ENCODE data around the gene STN1.
A peak's percentile ranks its signal among the peaks of the same experiment; 100 is the strongest.

Gene STN1

DNA sequence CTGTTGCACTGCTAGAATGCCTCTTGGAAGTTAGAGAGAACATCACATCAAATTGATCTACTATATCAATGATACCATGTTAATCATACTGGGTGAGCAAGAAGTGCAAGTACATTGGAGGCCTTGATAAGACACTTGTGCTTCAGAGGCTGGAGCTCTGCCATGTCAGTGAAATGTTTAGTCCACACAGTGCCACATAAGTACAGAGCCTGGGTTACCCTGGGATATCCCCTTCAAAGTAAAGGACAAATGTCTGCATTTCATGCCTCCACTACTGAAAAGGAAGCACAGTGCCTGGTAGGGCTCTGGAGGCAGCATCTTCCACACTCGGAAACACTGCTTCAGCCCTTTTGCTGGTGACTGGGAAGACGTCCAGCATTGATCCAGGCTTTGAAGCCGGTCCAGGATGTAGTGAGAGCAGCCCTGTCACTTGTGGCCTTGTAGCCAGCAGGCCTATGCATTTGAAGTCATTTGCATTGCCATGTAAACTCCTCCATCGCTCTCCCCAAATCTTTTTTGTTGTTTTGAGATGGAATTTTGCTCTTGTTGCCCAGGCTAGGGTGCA, 15.7 kb upstream of the STN1 start:
- Mint-ChIP-seq H3K4me1 (no peaks in the 10 kb centered on the region), H3K4me3 (no peak overlapping the region), H3K27ac (no peak overlapping the region), H3K36me3 (no peaks in the 10 kb centered on the region), H3K9me3 (no peaks in the 10 kb centered on the region)
- no peak for ATAC-seq
- DNase-seq (ENCODE audit: low spot score in 2 of 2), result no peak

DNA sequence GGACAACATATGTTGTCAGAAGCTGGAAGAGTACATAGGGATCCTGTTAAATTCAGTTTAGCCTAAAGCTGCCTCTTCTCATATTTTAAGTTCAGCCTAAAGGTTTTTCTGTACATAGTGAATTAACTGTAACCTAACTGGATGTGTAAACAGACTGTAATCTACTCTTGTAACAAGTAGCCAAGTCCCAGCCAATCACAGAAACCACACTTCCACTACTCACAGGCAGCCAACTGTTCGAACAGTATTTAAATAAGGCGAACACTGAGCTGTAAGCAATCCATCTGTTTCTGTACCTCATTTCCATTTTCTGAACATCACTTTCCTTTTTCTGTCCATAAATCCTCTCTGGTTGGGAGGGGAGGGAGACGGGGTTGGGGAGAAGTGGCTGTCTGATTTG, 15.0 kb upstream of the STN1 start:
- no peak overlapping the region for H3K27ac Mint-ChIP-seq
- no peaks in the 10 kb centered on the region for H3K4me1 Mint-ChIP-seq
- H3K36me3 Mint-ChIP-seq, result no peaks in the 10 kb centered on the region
- DNase-seq (ENCODE audit: low spot score in 2 of 2) (no peak), ATAC-seq (no peak)
- H3K9me3 Mint-ChIP-seq, result no peaks in the 10 kb centered on the region
- no peak overlapping the region for H3K4me3 Mint-ChIP-seq

GRCh38 chr10:103932271-103932670, 14.3 kb upstream of the STN1 start:
- ATAC-seq (no peak), DNase-seq (ENCODE audit: low spot score in 2 of 2) (no peak)
- no peak overlapping the region for H3K27ac Mint-ChIP-seq
- H3K36me3 Mint-ChIP-seq, result no peaks in the 10 kb centered on the region
- no peak overlapping the region for H3K4me3 Mint-ChIP-seq
- H3K9me3 Mint-ChIP-seq, result no peaks in the 10 kb centered on the region
- no peaks in the 10 kb centered on the region for H3K4me1 Mint-ChIP-seq

DNA sequence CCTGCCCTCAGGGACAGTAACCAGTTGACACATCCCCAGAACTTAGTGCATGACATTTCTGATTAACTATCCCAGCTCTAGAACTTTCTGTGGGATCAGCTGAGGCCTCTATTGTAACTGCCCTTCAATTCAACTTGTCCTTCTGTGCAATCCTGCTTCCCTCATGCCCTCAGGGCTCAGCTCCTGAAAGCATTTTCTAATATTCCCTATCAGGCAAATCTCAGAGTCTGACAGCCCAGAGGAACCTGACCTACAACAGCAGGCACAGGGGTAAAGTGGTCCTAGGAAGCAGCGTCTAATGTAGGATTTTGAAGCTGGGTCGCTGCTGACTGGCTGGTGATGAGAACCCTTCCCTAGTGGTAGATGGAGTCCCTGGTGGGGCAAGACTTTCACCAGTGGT, 13.6 kb upstream of the STN1 start:
- Mint-ChIP-seq H3K4me3 (no peak overlapping the region), H3K27ac (no peak overlapping the region), H3K36me3 (no peaks in the 10 kb centered on the region), H3K4me1 (no peaks in the 10 kb centered on the region), H3K9me3 (no peaks in the 10 kb centered on the region)
- ATAC-seq (no peak), DNase-seq (ENCODE audit: low spot score in 2 of 2) (no peak)

- H3K9me3 Mint-ChIP-seq, result no peaks in the 10 kb centered on the region
- ATAC-seq, result no peak
These were observed 12.9 kb upstream of the STN1 start for GRCh38 chr10:103930881-103931280.

DNA sequence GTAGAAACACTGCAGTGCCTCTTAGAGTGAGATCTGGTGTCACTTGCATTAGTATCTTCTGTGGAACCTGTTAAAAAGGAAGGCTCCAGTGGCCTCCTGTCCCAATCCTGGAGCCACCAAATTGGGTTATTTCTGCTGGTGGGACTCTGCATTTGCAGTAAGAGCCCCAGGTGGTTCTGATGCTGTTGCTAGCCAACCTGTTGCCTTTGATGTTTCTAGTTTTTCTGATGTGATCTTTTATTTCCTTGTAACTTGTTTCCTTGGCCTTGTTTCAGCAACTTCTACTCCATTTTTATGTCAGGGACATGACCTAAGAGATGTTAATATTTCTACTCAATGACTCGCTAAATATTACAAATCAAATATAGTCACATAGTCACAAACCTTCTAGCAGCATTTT, 12.5 kb upstream of the STN1 start:
- no peaks in the 10 kb centered on the region for H3K4me1 Mint-ChIP-seq
- DNase-seq (ENCODE audit: low spot score in 2 of 2) (no peak), ATAC-seq (no peak)
- no peak overlapping the region for H3K4me3 Mint-ChIP-seq
- no peaks in the 10 kb centered on the region for H3K36me3 Mint-ChIP-seq
- H3K9me3 Mint-ChIP-seq, result no peaks in the 10 kb centered on the region
- H3K27ac Mint-ChIP-seq, result no peak overlapping the region

More at GRCh38 chr10:103930881-103931280, 12.9 kb upstream of the STN1 start:
- no peak overlapping the region for H3K4me3 Mint-ChIP-seq
- no peak for DNase-seq (ENCODE audit: low spot score in 2 of 2)
- H3K4me1 Mint-ChIP-seq, result no peaks in the 10 kb centered on the region
- no peaks in the 10 kb centered on the region for H3K36me3 Mint-ChIP-seq
- no peak overlapping the region for H3K27ac Mint-ChIP-seq

GRCh38 chr10:103929381-103929921, 11.5 kb upstream of the STN1 start:
- DNase-seq (ENCODE audit: low spot score in 2 of 2) (no peak), ATAC-seq (no peak)
- Mint-ChIP-seq H3K4me3 (no peak overlapping the region), H3K27ac (no peak overlapping the region), H3K9me3 (no peaks in the 10 kb centered on the region), H3K36me3 (no peaks in the 10 kb centered on the region), H3K4me1 (no peaks in the 10 kb centered on the region)

- Mint-ChIP-seq H3K4me1 (no peaks in the 10 kb centered on the region), H3K27ac (no peak overlapping the region), H3K4me3 (no peak overlapping the region), H3K9me3 (no peaks in the 10 kb centered on the region), H3K36me3 (no peaks in the 10 kb centered on the region)
- DNase-seq (ENCODE audit: low spot score in 2 of 2) (no peak), ATAC-seq (no peak)
These were observed 10.8 kb upstream of the STN1 start for GRCh38 chr10:103928784-103929183.

DNA sequence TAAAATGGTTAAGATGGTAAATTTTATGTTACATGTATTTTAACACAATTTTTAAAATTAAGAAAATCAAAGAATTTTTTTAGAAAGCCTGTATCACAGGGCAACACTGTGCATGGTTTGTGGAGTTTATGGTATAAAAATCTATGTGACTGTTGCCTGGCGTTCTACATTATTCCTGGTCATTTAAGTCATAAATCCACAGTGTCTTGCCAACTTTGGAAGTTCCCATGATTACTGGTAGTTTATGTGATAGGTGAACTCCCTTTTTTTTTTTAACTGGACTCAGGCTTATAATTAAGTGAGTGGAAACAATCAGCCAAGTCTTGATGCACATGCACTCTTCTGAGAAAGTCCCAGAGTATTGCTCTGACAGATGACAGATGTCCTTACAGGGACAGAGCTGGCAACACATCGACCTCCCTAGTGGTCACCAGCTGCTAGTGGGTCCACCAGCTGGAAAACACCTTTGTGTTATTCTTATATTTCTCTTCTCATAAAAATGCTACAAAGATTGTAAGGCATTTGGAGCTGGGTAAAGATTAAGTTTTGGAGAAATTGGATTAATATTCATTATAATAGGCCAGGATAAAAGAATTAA, 8.8 kb upstream of the STN1 start:
- H3K9me3 Mint-ChIP-seq, result no peaks in the 10 kb centered on the region
- H3K4me3 Mint-ChIP-seq, result no peak overlapping the region
- no peak for DNase-seq (ENCODE audit: low spot score in 2 of 2)
- no peak for ATAC-seq
- no peaks in the 10 kb centered on the region for H3K4me1 Mint-ChIP-seq
- no peaks in the 10 kb centered on the region for H3K36me3 Mint-ChIP-seq
- no peak overlapping the region for H3K27ac Mint-ChIP-seq

DNA sequence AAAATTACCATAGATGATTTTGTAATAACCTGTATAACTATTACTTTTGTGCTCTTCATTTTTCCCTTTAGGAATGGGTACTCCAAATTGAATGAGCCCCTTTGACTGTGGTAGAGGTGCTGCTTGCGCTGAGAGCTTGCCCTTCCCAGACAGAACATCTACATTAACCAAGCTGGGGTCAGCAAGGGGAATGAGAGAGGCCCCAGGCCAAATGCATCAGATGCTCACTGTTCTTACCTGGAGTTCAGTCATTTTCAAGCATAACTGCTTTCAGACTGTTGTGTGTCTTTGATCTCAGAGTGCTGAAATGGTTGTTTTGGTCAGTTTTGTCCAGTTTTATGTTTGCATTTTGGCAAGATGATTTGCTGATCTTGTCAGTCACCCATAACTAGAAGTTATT, 7.6 kb upstream of the STN1 start:
- Mint-ChIP-seq H3K4me3 (no peak overlapping the region), H3K9me3 (no peaks in the 10 kb centered on the region), H3K36me3 (no peaks in the 10 kb centered on the region), H3K4me1 (no peaks in the 10 kb centered on the region), H3K27ac (no peak overlapping the region)
- no peak for DNase-seq (ENCODE audit: low spot score in 2 of 2)
- no peak for ATAC-seq

GRCh38 chr10:103923502-103923901, 5.5 kb upstream of the STN1 start:
- ATAC-seq (no peak), DNase-seq (ENCODE audit: low spot score in 2 of 2) (no peak)
- Mint-ChIP-seq H3K4me3 (no peak overlapping the region), H3K36me3 (peaks cover 3% of the 10 kb centered on the region), H3K9me3 (no peaks in the 10 kb centered on the region), H3K27ac (no peak overlapping the region), H3K4me1 (peaks cover 5% of the 10 kb centered on the region)

GRCh38 chr10:103922659-103923058, 4.7 kb upstream of the STN1 start:
- no peak for ATAC-seq
- DNase-seq (ENCODE audit: low spot score in 2 of 2), result no peak
- Mint-ChIP-seq H3K27ac (no peak overlapping the region), H3K4me1 (peaks cover 6% of the 10 kb centered on the region), H3K9me3 (no peaks in the 10 kb centered on the region), H3K4me3 (no peak overlapping the region), H3K36me3 (peaks cover 12% of the 10 kb centered on the region)

GRCh38 chr10:103921750-103922195, 3.8 kb upstream of the STN1 start:
- H3K27ac Mint-ChIP-seq, result no peak overlapping the region
- no peaks in the 10 kb centered on the region for H3K9me3 Mint-ChIP-seq
- no peak overlapping the region for H3K4me3 Mint-ChIP-seq
- peaks cover 6% of the 10 kb centered on the region for H3K4me1 Mint-ChIP-seq
- no peak for DNase-seq (ENCODE audit: low spot score in 2 of 2)
- H3K36me3 Mint-ChIP-seq, result peaks cover 13% of the 10 kb centered on the region
- ATAC-seq, result no peak

- Mint-ChIP-seq H3K4me1 (peaks cover 8% of the 10 kb centered on the region), H3K4me3 (no peak overlapping the region), H3K36me3 (peaks cover 13% of the 10 kb centered on the region), H3K9me3 (no peaks in the 10 kb centered on the region), H3K27ac (no peak overlapping the region)
- ATAC-seq, result no peak
- no peak for DNase-seq (ENCODE audit: low spot score in 2 of 2)
These were observed 3.3 kb upstream of the STN1 start for GRCh38 chr10:103921248-103921647.

- Mint-ChIP-seq H3K4me1 (peaks cover 22% of the 10 kb centered on the region), H3K4me3 (no peak overlapping the region), H3K27ac (no peak overlapping the region), H3K36me3 (peaks cover 13% of the 10 kb centered on the region), H3K9me3 (no peaks in the 10 kb centered on the region)
- DNase-seq (ENCODE audit: low spot score in 2 of 2) (no peak), ATAC-seq (no peak)
These were observed 1.7 kb upstream of the STN1 start for GRCh38 chr10:103919648-103920025.

- no peaks in the 10 kb centered on the region for H3K9me3 Mint-ChIP-seq
- ATAC-seq, result peak; percentile 19
- H3K36me3 Mint-ChIP-seq, result peaks cover 13% of the 10 kb centered on the region
- H3K27ac Mint-ChIP-seq, result peak overlapping the region; percentile 91
- DNase-seq (ENCODE audit: low spot score in 2 of 2), result no peak
- peak overlapping the region; percentile 96 for H3K4me3 Mint-ChIP-seq
- peaks cover 36% of the 10 kb centered on the region for H3K4me1 Mint-ChIP-seq
These were observed 507 bp downstream of the STN1 start for GRCh38 chr10:103917302-103918052.

All from stimulated activated effector memory CD8-positive, alpha-beta T cell treated with anti-CD3 and anti-CD28 coated beads, Interleukin-12 subunit alpha, Interleukin-12 subunit beta, amount 100 ng/mL, for 72 hours (primary cell).